Hepatocyte (in vitro differentiated cells): ENCODE results near the gene GALNT17. TPM values are rescaled to one million over a fixed set of nuclear protein-coding genes. Genes with fewer than 3 reads are reported as not detected.

Source experiments
- DNase-seq: peaks from one replicate; pipeline ENCODE4 v3.0.0-alpha.2; 2016; ENCODE audit warnings: low spot score
- H2AFZ ChIP-seq: fragments of 200-600 bp; sonication (generic); 2 replicates; pipeline ENCODE4 v1.6.0; 2016; ENCODE audit warnings: antibody characterized with exemption, mild to moderate bottlenecking
- H3K27ac ChIP-seq: fragments of 200-600 bp; sonication (generic); 2 replicates; pipeline ENCODE4 v1.5.1; 2016; ENCODE audit warnings: mild to moderate bottlenecking
- H3K27me3 ChIP-seq: fragments of 200-600 bp; sonication (generic); 2 replicates; pipeline ENCODE4 v1.6.1; 2016
- H3K36me3 ChIP-seq: fragments of 200-600 bp; sonication (generic); replicated peaks from 2 replicates; pipeline ENCODE4 v1.5.1; 2016; ENCODE audit warnings: low read depth; ENCODE audit not compliant: insufficient read depth
- H3K4me1 ChIP-seq: fragments of 200-600 bp; sonication (generic); 2 replicates; pipeline ENCODE4 v1.5.1; 2016; ENCODE audit warnings: mild to moderate bottlenecking, moderate library complexity; ENCODE audit not compliant: insufficient read depth
- H3K4me2 ChIP-seq: fragments of 200-600 bp; sonication (generic); 2 replicates; pipeline ENCODE4 v1.6.0; 2016
- H3K4me3 ChIP-seq: fragments of 200-600 bp; sonication (generic); 2 replicates; pipeline ENCODE4 v1.5.1; 2016; ENCODE audit warnings: mild to moderate bottlenecking
- H3K79me2 ChIP-seq: fragments of 200-600 bp; sonication (generic); 2 replicates; pipeline ENCODE4 v1.6.0; 2017; ENCODE audit warnings: mild to moderate bottlenecking
- H3K9me2 ChIP-seq: fragments of 200-600 bp; sonication (generic); replicated peaks from 2 replicates; pipeline ENCODE4 v1.6.0; 2017; ENCODE audit warnings: mild to moderate bottlenecking; ENCODE audit not compliant: insufficient read depth
- H3K9me3 ChIP-seq: fragments of 200-600 bp; sonication (generic); 2 replicates; pipeline ENCODE4 v1.5.1; 2016; ENCODE audit warnings: low read depth, mild to moderate bottlenecking
- H4K20me1 ChIP-seq: fragments of 200-600 bp; sonication (generic); 2 replicates; pipeline ENCODE4 v1.6.0; 2016; ENCODE audit warnings: mild to moderate bottlenecking; ENCODE audit not compliant: insufficient read depth, poor library complexity, severe bottlenecking
- CTCF ChIP-seq: fragments of 200-600 bp; sonication (generic); IDR thresholded peaks from 2 replicates; pipeline ENCODE4 v1.5.1; 2016; ENCODE audit warnings: antibody characterized with exemption, mild to moderate bottlenecking; ENCODE audit not compliant: poor library complexity
- EZH2 ChIP-seq: fragments of 200-600 bp; sonication (generic); IDR thresholded peaks from 2 replicates; pipeline ENCODE4 v1.6.1; 2016; ENCODE audit warnings: antibody characterized with exemption, mild to moderate bottlenecking, borderline replicate concordance
- EZH2phosphoT487 ChIP-seq: fragments of 200-600 bp; sonication (generic); IDR thresholded peaks from one replicate; pipeline ENCODE4 v1.6.1; 2018; ENCODE audit warnings: antibody characterized with exemption, mild to moderate bottlenecking, low read depth, moderate library complexity; ENCODE audit not compliant: unreplicated experiment, severe bottlenecking
- WGBS: methylation state at CpG from one replicate; pipeline ENCODE4 v1.1.6; 2016; ENCODE audit warnings: low lambda C conversion rate; ENCODE audit errors: missing lambda C conversion rate; 5-methylcytosine and 5-hydroxymethylcytosine counted together
- polyA plus RNA-seq: library from polyadenylated mRNA; unstranded; fragments of >200 nt; fragmentation: Nextera tagmentation; extraction: Ambion mirVana; gene quantifications from 2 replicates; pipeline ENCODE4 v1.2.1, GENCODE V29; 2016
- total RNA-seq: library from RNA; depleted of rRNA; stranded (reverse); fragments of >200 nt; gene quantifications from 2 replicates; pipeline ENCODE4 v1.2.3, GENCODE V29; 2014

The GALNT17 gene
- total and polyA plus RNA-seq, 2 experiments from 2014 or later = 4.3 to 8.1 TPM

- Histone ChIP-seq H3K79me2 (no peaks in the 10 kb centered on the region), H3K4me2 (no peak overlapping the region), H4K20me1 (no peaks in the 10 kb centered on the region), H3K9me3 (no peaks in the 10 kb centered on the region), H3K4me1 (no peaks in the 10 kb centered on the region), H3K27me3 (no peaks in the 10 kb centered on the region), H3K36me3 (no peaks in the 10 kb centered on the region), H3K4me3 (no peak overlapping the region), H3K9me2 (no peaks in the 10 kb centered on the region), H3K27ac (no peak overlapping the region), H2AFZ (no peak overlapping the region)
- TF ChIP-seq CTCF (no peak), EZH2 (no peak), EZH2phosphoT487 (no peak)
- DNase-seq = no peak
- 70% methylated on average over 1 of the region's 1 CpG for WGBS
Measured at GRCh38 chr7:71470830-71471229, 338.9 kb downstream of the GALNT17 start.

GRCh38 chr7:71472962-71473361 is 341.0 kb downstream of the GALNT17 start:
- Histone ChIP-seq H3K79me2 (no peaks in the 10 kb centered on the region), H3K4me2 (no peak overlapping the region), H3K36me3 (no peaks in the 10 kb centered on the region), H3K4me3 (no peak overlapping the region), H3K4me1 (no peaks in the 10 kb centered on the region), H3K27me3 (no peaks in the 10 kb centered on the region), H2AFZ (no peak overlapping the region), H4K20me1 (no peaks in the 10 kb centered on the region), H3K27ac (no peak overlapping the region), H3K9me3 (no peaks in the 10 kb centered on the region), H3K9me2 (no peaks in the 10 kb centered on the region)
- 83% methylated on average over 2 of the region's 2 CpGs for WGBS
- TF ChIP-seq EZH2phosphoT487 (no peak), CTCF (no peak), EZH2 (no peak)
- DNase-seq = no peak

GRCh38 chr7:71473366-71473967 is 341.5 kb downstream of the GALNT17 start:
- Histone ChIP-seq H3K27me3 (no peaks in the 10 kb centered on the region), H3K27ac (no peak overlapping the region), H3K4me1 (no peaks in the 10 kb centered on the region), H4K20me1 (no peaks in the 10 kb centered on the region), H3K9me3 (no peaks in the 10 kb centered on the region), H3K4me2 (no peak overlapping the region), H2AFZ (no peak overlapping the region), H3K4me3 (no peak overlapping the region), H3K9me2 (no peaks in the 10 kb centered on the region), H3K36me3 (no peaks in the 10 kb centered on the region), H3K79me2 (no peaks in the 10 kb centered on the region)
- WGBS = 84% methylated on average over 2 of the region's 2 CpGs
- DNase-seq = no peak
- TF ChIP-seq EZH2 (no peak), CTCF (no peak), EZH2phosphoT487 (no peak)

- Histone ChIP-seq H3K27me3 (no peaks in the 10 kb centered on the region), H3K4me2 (no peak overlapping the region), H3K4me3 (no peak overlapping the region), H3K36me3 (no peaks in the 10 kb centered on the region), H4K20me1 (no peaks in the 10 kb centered on the region), H2AFZ (no peak overlapping the region), H3K9me3 (no peaks in the 10 kb centered on the region), H3K27ac (no peak overlapping the region), H3K4me1 (no peaks in the 10 kb centered on the region), H3K9me2 (no peaks in the 10 kb centered on the region), H3K79me2 (no peaks in the 10 kb centered on the region)
- 78% methylated on average over 7 of the region's 7 CpGs for WGBS
- DNase-seq = no peak
- TF ChIP-seq EZH2 = no peak
- no peak for TF ChIP-seq CTCF
- TF ChIP-seq EZH2phosphoT487 = no peak
Measured at GRCh38 chr7:71477441-71477840, 345.5 kb downstream of the GALNT17 start.
